Ectodermal cell (in vitro differentiated cells): Measurements from ENCODE around the gene ABCC1.

Experiments
- H3K27ac ChIP-seq: 2 replicates; pipeline ENCODE4 v1.7.0; 2013; ENCODE audit warnings: mild to moderate bottlenecking, low read depth, low read length; ENCODE audit not compliant: insufficient read depth, poor library complexity, severe bottlenecking
- H3K27me3 ChIP-seq: 2 replicates; pipeline ENCODE4 v1.7.0; 2013; ENCODE audit warnings: mild to moderate bottlenecking, low read length; ENCODE audit not compliant: insufficient read depth, control insufficient read depth, poor library complexity, severe bottlenecking
- H3K36me3 ChIP-seq: one replicate; pipeline ENCODE4 v1.7.0; 2013; ENCODE audit warnings: low read length; ENCODE audit not compliant: control insufficient read depth, insufficient read depth
- H3K4me1 ChIP-seq: one replicate; pipeline ENCODE4 v1.7.0; 2013; ENCODE audit warnings: low read length; ENCODE audit not compliant: control insufficient read depth, insufficient read depth
- H3K4me3 ChIP-seq: 2 replicates; pipeline ENCODE4 v1.7.0; 2013; ENCODE audit warnings: low read depth, low read length, control low read depth; ENCODE audit not compliant: insufficient read depth
- H3K9me3 ChIP-seq: 2 replicates; pipeline ENCODE4 v1.7.0; 2013; ENCODE audit warnings: mild to moderate bottlenecking, low read length, moderate library complexity; ENCODE audit not compliant: control insufficient read depth
- WGBS, 2 experiments: methylation state at CpG; one replicate each; pipeline ENCODE4 v1.1.7; 2013; ENCODE audit warnings: missing lambda C conversion rate in 2 of 2; 5-methylcytosine and 5-hydroxymethylcytosine counted together

Gene ABCC1

GRCh38 chr16:16111639-16112038 is 162.2 kb downstream of the ABCC1 start:
- peaks cover 22% of the 10 kb centered on the region for H3K36me3 ChIP-seq
- no peaks in the 10 kb centered on the region for H3K4me1 ChIP-seq

GRCh38 chr16:16112450-16113053 is 163.1 kb downstream of the ABCC1 start:
- Histone ChIP-seq H3K27ac (no peak overlapping the region), H3K27me3 (no peaks in the 10 kb centered on the region), H3K4me3 (no peak overlapping the region), H3K36me3 (peaks cover 22% of the 10 kb centered on the region), H3K4me1 (no peaks in the 10 kb centered on the region), H3K9me3 (no peaks in the 10 kb centered on the region)
- 85 to 86% methylated on average over 8 of the region's 8 CpGs for WGBS, 2 experiments

More at GRCh38 chr16:16111639-16112038, 162.2 kb downstream of the ABCC1 start:
- H3K9me3 ChIP-seq, result no peaks in the 10 kb centered on the region
- no peaks in the 10 kb centered on the region for H3K27me3 ChIP-seq
- no peak overlapping the region for H3K4me3 ChIP-seq
- no peak overlapping the region for H3K27ac ChIP-seq
- 93 to 97% methylated on average over 4 of the region's 4 CpGs for WGBS, 2 experiments

- WGBS, 2 experiments, result 95% methylated on average over 8 of the region's 8 CpGs
- no peak overlapping the region for H3K4me3 ChIP-seq
- H3K4me1 ChIP-seq, result no peaks in the 10 kb centered on the region
- H3K36me3 ChIP-seq, result peaks cover 22% of the 10 kb centered on the region
- H3K27ac ChIP-seq, result no peak overlapping the region
- no peaks in the 10 kb centered on the region for H3K9me3 ChIP-seq
- no peaks in the 10 kb centered on the region for H3K27me3 ChIP-seq
Measured at GRCh38 chr16:16113076-16113475, 163.7 kb downstream of the ABCC1 start.

- Histone ChIP-seq H3K36me3 (peaks cover 26% of the 10 kb centered on the region), H3K4me1 (no peaks in the 10 kb centered on the region), H3K4me3 (no peak overlapping the region), H3K27ac (no peak overlapping the region), H3K9me3 (no peaks in the 10 kb centered on the region), H3K27me3 (no peaks in the 10 kb centered on the region)
- 98 to 99% methylated on average over 7 of the region's 7 CpGs for WGBS, 2 experiments
Measured at GRCh38 chr16:16116841-16117240, 167.4 kb downstream of the ABCC1 start.

- no peak overlapping the region for H3K27ac ChIP-seq
- no peaks in the 10 kb centered on the region for H3K27me3 ChIP-seq
- peaks cover 27% of the 10 kb centered on the region for H3K36me3 ChIP-seq
- WGBS, 2 experiments, result 97% methylated on average over 7 of the region's 7 CpGs
- H3K4me1 ChIP-seq, result no peaks in the 10 kb centered on the region
- H3K9me3 ChIP-seq, result no peaks in the 10 kb centered on the region
- no peak overlapping the region for H3K4me3 ChIP-seq
Measured at GRCh38 chr16:16118337-16118736, 168.9 kb downstream of the ABCC1 start.

- 94 to 96% methylated on average over 8 of the region's 8 CpGs for WGBS, 2 experiments
- Histone ChIP-seq H3K9me3 (no peaks in the 10 kb centered on the region), H3K27ac (no peak overlapping the region), H3K36me3 (peaks cover 28% of the 10 kb centered on the region), H3K4me1 (no peaks in the 10 kb centered on the region), H3K27me3 (no peaks in the 10 kb centered on the region), H3K4me3 (no peak overlapping the region)
Measured at GRCh38 chr16:16120044-16120381, 170.6 kb downstream of the ABCC1 start.

- 95 to 96% methylated on average over 17 of the region's 17 CpGs for WGBS, 2 experiments
- no peaks in the 10 kb centered on the region for H3K4me1 ChIP-seq
- no peak overlapping the region for H3K4me3 ChIP-seq
- H3K36me3 ChIP-seq, result peaks cover 30% of the 10 kb centered on the region
- H3K27ac ChIP-seq, result no peak overlapping the region
- no peaks in the 10 kb centered on the region for H3K27me3 ChIP-seq
- no peaks in the 10 kb centered on the region for H3K9me3 ChIP-seq
Measured at GRCh38 chr16:16120382-16121184, 171.2 kb downstream of the ABCC1 start.

- Histone ChIP-seq H3K4me1 (no peaks in the 10 kb centered on the region), H3K4me3 (no peak overlapping the region), H3K27ac (no peak overlapping the region), H3K9me3 (no peaks in the 10 kb centered on the region), H3K27me3 (no peaks in the 10 kb centered on the region), H3K36me3 (peaks cover 34% of the 10 kb centered on the region)
- 94 to 95% methylated on average over 6 of the region's 6 CpGs for WGBS, 2 experiments
Measured at GRCh38 chr16:16121185-16121727, 171.8 kb downstream of the ABCC1 start.

GRCh38 chr16:16122264-16122663 is 172.8 kb downstream of the ABCC1 start:
- WGBS, 2 experiments, result 97 to 98% methylated on average over 12 of the region's 12 CpGs
- Histone ChIP-seq H3K27ac (no peak overlapping the region), H3K4me3 (no peak overlapping the region), H3K4me1 (no peaks in the 10 kb centered on the region), H3K36me3 (peaks cover 34% of the 10 kb centered on the region), H3K9me3 (no peaks in the 10 kb centered on the region), H3K27me3 (no peaks in the 10 kb centered on the region)

- H3K9me3 ChIP-seq, result no peaks in the 10 kb centered on the region
- peaks cover 31% of the 10 kb centered on the region for H3K36me3 ChIP-seq
- H3K27ac ChIP-seq, result no peak overlapping the region
- WGBS, 2 experiments, result 95 to 98% methylated on average over 10 of the region's 10 CpGs
- H3K4me3 ChIP-seq, result no peak overlapping the region
- no peaks in the 10 kb centered on the region for H3K4me1 ChIP-seq
- no peaks in the 10 kb centered on the region for H3K27me3 ChIP-seq
Measured at GRCh38 chr16:16124438-16124837, 175.0 kb downstream of the ABCC1 start.
